Measurements from ENCODE around the gene ARFIP2. TPM values are rescaled to one million over a fixed set of nuclear protein-coding genes. Genes with fewer than 3 reads are reported as not detected.

Gene ARFIP2
- total and polyA plus RNA-seq, 8 donors, result 30.5 to 92.0 (median 38.6) TPM

Other genes with a start within 250 kb of the ARFIP2 start
- gene FHIP1B, start 246.7 kb downstream of the ARFIP2 start, total RNA-seq, result 10 to 100 TPM; 13.0 to 28.1 (median 18.4) TPM
- 10 to 100 TPM; 74.3 to 82.9 TPM for gene FHIP1B, start 246.7 kb downstream of the ARFIP2 start, polyA plus RNA-seq
- under 1 TPM; 0.12 to 0.28 (median 0.22) TPM for gene CNGA4, start 242.2 kb downstream of the ARFIP2 start, total RNA-seq
- gene CNGA4, start 242.2 kb downstream of the ARFIP2 start, polyA plus RNA-seq, result under 1 TPM; 0.14 to 0.46 TPM
- gene CCKBR, start 221.5 kb downstream of the ARFIP2 start, total RNA-seq, result 10 to 100 TPM in 2 of 6 donors, 1 to 10 TPM in 4; 1.3 to 19.7 (median 3.1) TPM
- gene CCKBR, start 221.5 kb downstream of the ARFIP2 start, polyA plus RNA-seq, result 1 to 10 TPM; 2.5 to 7.7 TPM
- gene CAVIN3, start 160.8 kb downstream of the ARFIP2 start, total RNA-seq, result 10 to 100 TPM in 5 of 6 donors, 1 to 10 TPM in 1; 9.7 to 16.7 (median 14.7) TPM
- 10 to 100 TPM; 20.8 to 28.7 TPM for gene CAVIN3, start 160.8 kb downstream of the ARFIP2 start, polyA plus RNA-seq
- 10 to 100 TPM; 19.4 to 32.3 (median 28.4) TPM for gene SMPD1, start 90.9 kb downstream of the ARFIP2 start, total RNA-seq
- gene SMPD1, start 90.9 kb downstream of the ARFIP2 start, polyA plus RNA-seq, result 10 to 100 TPM; 30.6 to 62.0 TPM
- gene APBB1, start 62.2 kb downstream of the ARFIP2 start, total RNA-seq, result 10 to 100 TPM; 11.4 to 23.0 (median 13.9) TPM
- 10 to 100 TPM; 22.7 to 69.3 TPM for gene APBB1, start 62.2 kb downstream of the ARFIP2 start, polyA plus RNA-seq
- gene HPX, start 40.3 kb downstream of the ARFIP2 start, total RNA-seq, result 1 to 10 TPM in 5 of 6 donors, under 1 TPM in 1; 0.91 to 4.1 (median 1.8) TPM
- 1 to 10 TPM; 4.2 to 5.2 TPM for gene HPX, start 40.3 kb downstream of the ARFIP2 start, polyA plus RNA-seq
- 10 to 100 TPM in 1 of 6 donors, 1 to 10 TPM in 5; 5.2 to 13.7 (median 6.8) TPM for gene TRIM3, start 7.4 kb downstream of the ARFIP2 start, total RNA-seq
- gene TRIM3, start 7.4 kb downstream of the ARFIP2 start, polyA plus RNA-seq, result 10 to 100 TPM; 16.5 to 30.8 TPM
- gene TIMM10B, start 170 bp upstream of the ARFIP2 start, total RNA-seq, result 10 to 100 TPM; 11.8 to 20.9 (median 16.1) TPM
- 10 to 100 TPM in 1 of 2 donors, 1 to 10 TPM in 1; 8.2 to 19.4 TPM for gene TIMM10B, start 170 bp upstream of the ARFIP2 start, polyA plus RNA-seq
- 1 to 10 TPM; 1.9 to 4.3 (median 3.2) TPM for gene DNHD1, start 15.9 kb upstream of the ARFIP2 start, total RNA-seq
- 10 to 100 TPM in 1 of 2 donors, 1 to 10 TPM in 1; 9.5 to 11.2 TPM for gene DNHD1, start 15.9 kb upstream of the ARFIP2 start, polyA plus RNA-seq
- gene RRP8, start 122.3 kb upstream of the ARFIP2 start, total RNA-seq, result 10 to 100 TPM in 2 of 6 donors, 1 to 10 TPM in 4; 6.3 to 15.0 (median 8.7) TPM
- gene RRP8, start 122.3 kb upstream of the ARFIP2 start, polyA plus RNA-seq, result 10 to 100 TPM; 16.6 to 25.0 TPM
- gene ILK, start 122.4 kb upstream of the ARFIP2 start, total RNA-seq, result 10 to 100 TPM; 47.9 to 90.0 (median 67.4) TPM
- 100 to 1,000 TPM in 1 of 2 donors, 10 to 100 TPM in 1; 98.5 to 137 TPM for gene ILK, start 122.4 kb upstream of the ARFIP2 start, polyA plus RNA-seq
- gene TAF10, start 130.9 kb upstream of the ARFIP2 start, total RNA-seq, result 10 to 100 TPM; 53.5 to 96.7 (median 75.6) TPM
- 100 to 1,000 TPM; 116 TPM for gene TAF10, start 130.9 kb upstream of the ARFIP2 start, polyA plus RNA-seq
- 10 to 100 TPM; 19.6 to 88.6 (median 24.6) TPM for gene TPP1, start 138.1 kb upstream of the ARFIP2 start, total RNA-seq
- gene TPP1, start 138.1 kb upstream of the ARFIP2 start, polyA plus RNA-seq, result 10 to 100 TPM; 21.0 to 33.0 TPM
- 1 to 10 TPM; 2.3 to 4.1 (median 3.3) TPM for gene DCHS1, start 174.5 kb upstream of the ARFIP2 start, total RNA-seq
- gene DCHS1, start 174.5 kb upstream of the ARFIP2 start, polyA plus RNA-seq, result 1 to 10 TPM; 4.0 to 4.8 TPM
- gene MRPL17, start 202.0 kb upstream of the ARFIP2 start, total RNA-seq, result 10 to 100 TPM; 10.6 to 24.5 (median 19.8) TPM
- gene MRPL17, start 202.0 kb upstream of the ARFIP2 start, polyA plus RNA-seq, result 10 to 100 TPM; 33.6 to 33.8 TPM